Testis (tissue), 3 donors: ENCODE results near the gene SARS1. TPM values are rescaled to one million over a fixed set of nuclear protein-coding genes. Genes with fewer than 3 reads are reported as not detected.

Experiments used
- DNase-seq: peaks from one replicate; pipeline ENCODE4 v3.0.0-alpha.2; 2019
- H3K27ac ChIP-seq, 2 donors: fragments of 200-600 bp; sonication (generic); one replicate each; pipeline ENCODE4 v1.5.1; 2019
- H3K27me3 ChIP-seq: fragments of 200-600 bp; sonication (generic); one replicate; pipeline ENCODE4 v1.5.1; 2019
- H3K36me3 ChIP-seq: fragments of 200-600 bp; sonication (generic); one replicate; pipeline ENCODE4 v1.5.1; 2017; ENCODE audit warnings: low read depth; ENCODE audit errors: missing control alignments
- H3K4me1 ChIP-seq: fragments of 200-600 bp; sonication (generic); one replicate; pipeline ENCODE4 v1.5.1; 2019
- H3K4me3 ChIP-seq, 2 donors: fragments of 200-600 bp; sonication (generic); one replicate each; pipeline ENCODE4 v1.5.1; 2017 to 2019
- H3K9me3 ChIP-seq: fragments of 200-600 bp; sonication (generic); one replicate; pipeline ENCODE4 v1.5.1; 2017
- POLR2A ChIP-seq: fragments of 450-650 bp; IDR thresholded peaks from one replicate; pipeline ENCODE4 v1.6.1; 2017; ENCODE audit warnings: antibody characterized with exemption, mild to moderate bottlenecking, moderate library complexity
- WGBS, 2 donors: methylation state at CpG; one replicate each; pipeline ENCODE4 v1.1.5; 2018; 5-methylcytosine and 5-hydroxymethylcytosine counted together
- intact Hi-C: fragments of 100-400 bp; cut with DNase I; formaldehyde crosslinking; loops from one replicate; pipeline ENCODE4 v1.15.1; 2023; ENCODE audit warnings: low total_unique reads
- polyA plus RNA-seq: library from polyadenylated mRNA; stranded (reverse); fragments of 350-450 nt; fragmentation: Illumina TruSeq; extraction: RNeasy Lipid Tissue Mini Kit (QIAGEN cat#74804); gene quantifications from one replicate; pipeline ENCODE4 v1.2.3, GENCODE V29; 2014; ENCODE audit warnings: low read depth, low replicate concordance; ENCODE audit not compliant: insufficient read depth
- total RNA-seq, 2 donors: library from RNA; depleted of rRNA; stranded (reverse); fragments of >200 nt; gene quantifications; one replicate each; pipeline ENCODE4 v1.2.3, GENCODE V29; 2016
- TF ChIP-seq, protein P1 (sequence below), 3 experiments: fragments of 450-650 bp in 2 of 3; fragments of 200-600 bp in 1 of 3; sonication (generic) in 1 of 3; IDR thresholded peaks; one replicate each; pipeline ENCODE4 v1.5.1; 2016 to 2019; ENCODE audit warnings: antibody characterized with exemption in 3 of 3, mild to moderate bottlenecking in 2 of 3, moderate library complexity in 1 of 3

The SARS1 gene
- total and polyA plus RNA-seq, 3 donors from 2014 or later, result 112 to 149 (median 132) TPM

- intact Hi-C loops, result no loop called here
- Histone ChIP-seq H3K9me3 (no peaks in the 10 kb centered on the region), H3K36me3 (no peaks in the 10 kb centered on the region), H3K4me3 (no peak overlapping the region), H3K4me1 (peaks cover 10% of the 10 kb centered on the region), H3K27me3 (no peaks in the 10 kb centered on the region), H3K27ac (no peak overlapping the region)
- WGBS, 2 donors, result 85 to 93% methylated on average over 7 of the region's 7 CpGs
- no peak for TF ChIP-seq POLR2A
- TF ChIP-seq, protein P1, sequence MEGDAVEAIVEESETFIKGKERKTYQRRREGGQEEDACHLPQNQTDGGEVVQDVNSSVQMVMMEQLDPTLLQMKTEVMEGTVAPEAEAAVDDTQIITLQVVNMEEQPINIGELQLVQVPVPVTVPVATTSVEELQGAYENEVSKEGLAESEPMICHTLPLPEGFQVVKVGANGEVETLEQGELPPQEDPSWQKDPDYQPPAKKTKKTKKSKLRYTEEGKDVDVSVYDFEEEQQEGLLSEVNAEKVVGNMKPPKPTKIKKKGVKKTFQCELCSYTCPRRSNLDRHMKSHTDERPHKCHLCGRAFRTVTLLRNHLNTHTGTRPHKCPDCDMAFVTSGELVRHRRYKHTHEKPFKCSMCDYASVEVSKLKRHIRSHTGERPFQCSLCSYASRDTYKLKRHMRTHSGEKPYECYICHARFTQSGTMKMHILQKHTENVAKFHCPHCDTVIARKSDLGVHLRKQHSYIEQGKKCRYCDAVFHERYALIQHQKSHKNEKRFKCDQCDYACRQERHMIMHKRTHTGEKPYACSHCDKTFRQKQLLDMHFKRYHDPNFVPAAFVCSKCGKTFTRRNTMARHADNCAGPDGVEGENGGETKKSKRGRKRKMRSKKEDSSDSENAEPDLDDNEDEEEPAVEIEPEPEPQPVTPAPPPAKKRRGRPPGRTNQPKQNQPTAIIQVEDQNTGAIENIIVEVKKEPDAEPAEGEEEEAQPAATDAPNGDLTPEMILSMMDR (IDR thresholded peaks at IDR 0.05), result no peak
- no peak for DNase-seq
These were observed 6.1 kb upstream of the SARS1 start for GRCh38 chr1:109207467-109208103.

DNA sequence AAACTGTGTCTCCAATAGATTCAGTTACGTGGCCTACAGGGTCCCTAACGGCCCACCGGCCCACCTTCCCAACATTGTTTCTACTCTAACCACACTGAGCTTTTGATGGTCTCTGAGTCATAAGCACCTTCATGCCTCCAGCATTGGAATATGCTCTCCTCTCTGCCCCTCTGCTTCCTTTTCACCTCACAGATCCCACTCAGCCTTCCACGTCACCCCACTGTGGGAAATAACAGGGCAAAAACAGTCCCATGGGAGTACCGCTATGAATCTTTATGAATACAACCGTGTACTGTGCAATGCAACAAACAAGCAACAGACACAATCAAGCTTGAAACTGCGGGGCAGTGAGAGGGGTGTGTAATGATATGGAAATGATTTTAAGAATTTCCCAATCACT is 5.3 kb upstream of the SARS1 start:
- intact Hi-C loops, result no loop called here
- TF ChIP-seq, protein P1 (IDR thresholded peaks at IDR 0.05), result no peak
- TF ChIP-seq POLR2A, result no peak
- no peaks in the 10 kb centered on the region for H3K36me3 ChIP-seq
- H3K27ac ChIP-seq, result no peak overlapping the region
- 64 to 67% methylated on average over 7 of the region's 7 CpGs for WGBS, 2 donors
- H3K4me3 ChIP-seq, result no peak overlapping the region
- no peaks in the 10 kb centered on the region for H3K27me3 ChIP-seq
- no peaks in the 10 kb centered on the region for H3K9me3 ChIP-seq
- DNase-seq, result no peak
- H3K4me1 ChIP-seq, result peaks cover 10% of the 10 kb centered on the region

DNA sequence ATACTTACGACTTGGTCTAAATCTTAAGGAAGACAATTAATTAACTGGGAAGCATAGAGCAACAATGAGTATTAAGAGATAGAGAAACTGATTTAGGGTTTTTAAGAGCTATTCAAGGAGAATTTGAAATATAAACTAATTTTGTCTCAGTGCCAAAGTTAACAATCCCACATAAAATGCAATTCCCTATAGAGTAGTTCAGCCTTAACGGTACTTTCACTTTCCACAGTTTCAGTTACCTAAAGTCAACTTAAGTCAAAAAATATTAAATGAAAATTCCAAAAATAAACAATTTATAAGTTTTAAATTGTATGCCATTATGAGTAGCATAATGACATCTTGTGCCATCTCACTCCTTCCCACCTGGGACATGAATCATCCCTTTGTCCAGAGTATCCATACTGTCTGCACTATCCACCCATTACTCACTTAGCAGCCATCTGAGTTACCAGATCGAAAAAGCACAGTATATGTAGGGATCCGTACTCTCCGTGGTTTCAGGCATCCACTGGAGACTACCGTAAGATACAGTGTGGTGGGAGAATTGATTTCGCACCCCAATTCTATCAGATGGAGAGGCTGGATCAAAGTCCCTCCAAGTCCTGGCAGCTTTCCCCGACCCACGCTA is 4.8 kb upstream of the SARS1 start:
- WGBS, 2 donors, result 30 to 44% methylated on average over 9 of the region's 9 CpGs
- no peak overlapping the region for H3K4me3 ChIP-seq

DNA sequence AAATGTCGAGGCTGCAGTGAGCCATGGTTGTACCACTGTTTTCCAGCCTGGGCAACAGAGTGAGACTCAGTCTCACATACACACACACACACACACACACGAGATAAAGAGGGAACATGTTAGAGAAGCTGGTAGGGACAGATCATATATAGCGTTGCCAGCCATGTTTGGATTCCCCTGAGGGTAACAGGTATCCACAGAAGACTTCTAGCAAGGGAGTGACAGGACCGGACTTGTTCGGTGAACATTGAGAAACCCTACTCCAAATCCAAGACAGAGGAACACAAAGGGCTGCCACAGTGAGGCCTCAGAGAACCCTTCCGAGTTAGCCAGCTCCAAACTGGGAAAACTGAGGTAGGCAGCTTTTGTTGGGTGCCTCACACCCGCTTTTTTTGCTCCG is 3.7 kb upstream of the SARS1 start:
- no peak overlapping the region for H3K27ac ChIP-seq
- intact Hi-C loops, result no loop called here
- no peak for DNase-seq
- peaks cover 15% of the 10 kb centered on the region for H3K4me1 ChIP-seq
- no peaks in the 10 kb centered on the region for H3K9me3 ChIP-seq
- H3K4me3 ChIP-seq, result no peak overlapping the region
- no peaks in the 10 kb centered on the region for H3K36me3 ChIP-seq
- no peaks in the 10 kb centered on the region for H3K27me3 ChIP-seq
- TF ChIP-seq, protein P1 (IDR thresholded peaks at IDR 0.05), result no peak
- no peak for TF ChIP-seq POLR2A
- WGBS, 2 donors, result 86 to 91% methylated on average over 8 of the region's 8 CpGs

More for the DNA sequence above, 4.8 kb upstream of the SARS1 start:
- Histone ChIP-seq H3K27ac (no peak overlapping the region), H3K4me1 (peaks cover 10% of the 10 kb centered on the region), H3K36me3 (no peaks in the 10 kb centered on the region), H3K9me3 (no peaks in the 10 kb centered on the region), H3K27me3 (no peaks in the 10 kb centered on the region)
- TF ChIP-seq POLR2A, result no peak
- TF ChIP-seq, protein P1 (IDR thresholded peaks at IDR 0.05), result no peak
- intact Hi-C loops, result no loop called here
- DNase-seq, result no peak
